Measurements from ENCODE around the gene KCNAB2.
"Not testable (repeated sequence)": the region's sequence is repeated elsewhere in the genome, so short reads cannot be mapped to it uniquely, and the experiment has no call there.

KCNAB2 gene

GRCh38 chr1:6010554-6010953, 35.1 kb upstream of the KCNAB2 start:
- no peak for DNase-seq

DNA sequence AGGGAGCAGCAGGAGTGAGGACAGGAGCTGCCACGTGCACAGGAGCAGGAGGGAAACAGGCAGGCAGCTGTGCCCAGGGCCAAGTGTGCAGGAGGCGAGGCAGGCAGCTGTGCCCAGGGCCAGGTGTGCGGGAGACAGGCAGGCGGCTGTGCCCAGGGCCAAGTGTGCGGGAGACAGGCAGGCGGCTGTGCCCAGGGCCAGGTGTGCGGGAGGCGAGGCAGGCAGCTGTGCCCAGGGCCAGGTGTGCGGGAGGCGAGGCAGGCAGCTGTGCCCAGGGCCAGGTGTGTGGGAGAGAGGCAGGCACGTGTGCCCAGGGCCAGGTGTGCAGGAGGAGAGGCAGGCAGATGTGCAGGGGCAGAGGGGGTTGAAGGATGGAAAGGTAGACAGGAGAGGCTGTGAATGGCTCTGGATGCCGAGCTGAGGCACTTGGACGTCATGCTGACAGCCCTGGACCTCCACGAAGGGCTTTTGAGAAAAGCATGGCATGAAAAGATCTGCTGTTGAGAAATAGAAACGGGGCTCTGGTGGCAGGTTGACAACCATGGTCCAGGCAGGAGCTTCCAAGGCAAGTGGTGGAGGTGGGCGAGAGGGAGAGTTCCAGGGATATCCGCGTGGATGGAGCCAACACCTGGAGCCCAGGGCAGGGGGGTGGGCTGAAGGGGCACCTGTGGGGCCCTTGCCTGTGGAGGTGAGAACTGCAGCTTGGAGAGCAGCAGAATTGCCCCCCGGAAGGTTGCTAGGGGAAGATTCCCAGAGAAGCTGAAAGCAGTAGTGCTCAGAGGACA, 34.3 kb upstream of the KCNAB2 start:
- peak; percentile 61 for DNase-seq

- no peak for DNase-seq
Measured at GRCh38 chr1:6011946-6012258, 33.8 kb upstream of the KCNAB2 start.

- no peak for DNase-seq
Measured at GRCh38 chr1:6012529-6013318, 33.0 kb upstream of the KCNAB2 start.

- no peak for DNase-seq
Measured at GRCh38 chr1:6013491-6013890, 32.2 kb upstream of the KCNAB2 start.

DNA sequence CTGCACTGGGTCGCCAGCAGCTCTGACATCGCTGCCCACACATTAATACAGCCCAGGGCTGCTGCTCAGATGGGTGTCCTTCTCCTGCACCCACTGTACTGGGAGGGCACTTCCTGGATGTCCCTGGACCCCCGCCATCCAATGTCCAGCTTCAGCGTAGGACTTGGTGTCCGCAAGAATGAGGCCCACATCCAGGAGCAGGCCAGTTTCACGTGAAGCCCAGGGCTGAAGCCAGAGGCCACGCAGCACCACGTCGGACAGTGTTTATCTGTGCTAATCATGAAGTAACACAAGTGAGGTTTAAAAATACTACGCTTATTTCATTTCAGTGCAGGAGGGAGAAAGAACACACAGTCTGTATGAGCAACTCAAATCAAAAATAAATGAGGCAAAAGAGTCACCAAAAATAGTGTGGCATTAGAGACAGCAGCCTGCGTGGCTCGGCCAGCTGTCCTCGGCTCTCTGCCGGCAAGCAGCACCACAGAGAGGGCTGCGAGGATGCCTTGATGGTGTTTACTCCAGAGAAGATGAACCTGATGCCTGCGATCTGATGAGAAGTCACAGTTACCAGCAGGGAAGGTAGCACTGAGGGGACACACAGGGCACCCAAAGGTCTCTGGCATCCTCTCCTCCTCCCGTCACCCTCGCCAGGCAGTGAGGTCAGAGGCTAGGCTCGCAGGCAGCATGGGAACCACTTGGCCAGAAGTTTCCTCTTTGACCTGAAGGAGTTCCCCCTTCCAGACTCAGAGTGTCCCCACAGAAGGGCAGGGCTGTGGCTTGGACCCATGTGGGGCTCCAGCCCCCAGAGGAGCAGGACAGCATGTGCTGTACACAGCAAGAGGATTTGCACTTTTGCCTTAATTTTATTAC, 31.3 kb upstream of the KCNAB2 start:
- no peak for DNase-seq

GRCh38 chr1:6016191-6016865, 29.4 kb upstream of the KCNAB2 start:
- no peak for DNase-seq

- DNase-seq: not testable (repeated sequence)
Measured at GRCh38 chr1:6017654-6018053, 28.0 kb upstream of the KCNAB2 start.

DNA sequence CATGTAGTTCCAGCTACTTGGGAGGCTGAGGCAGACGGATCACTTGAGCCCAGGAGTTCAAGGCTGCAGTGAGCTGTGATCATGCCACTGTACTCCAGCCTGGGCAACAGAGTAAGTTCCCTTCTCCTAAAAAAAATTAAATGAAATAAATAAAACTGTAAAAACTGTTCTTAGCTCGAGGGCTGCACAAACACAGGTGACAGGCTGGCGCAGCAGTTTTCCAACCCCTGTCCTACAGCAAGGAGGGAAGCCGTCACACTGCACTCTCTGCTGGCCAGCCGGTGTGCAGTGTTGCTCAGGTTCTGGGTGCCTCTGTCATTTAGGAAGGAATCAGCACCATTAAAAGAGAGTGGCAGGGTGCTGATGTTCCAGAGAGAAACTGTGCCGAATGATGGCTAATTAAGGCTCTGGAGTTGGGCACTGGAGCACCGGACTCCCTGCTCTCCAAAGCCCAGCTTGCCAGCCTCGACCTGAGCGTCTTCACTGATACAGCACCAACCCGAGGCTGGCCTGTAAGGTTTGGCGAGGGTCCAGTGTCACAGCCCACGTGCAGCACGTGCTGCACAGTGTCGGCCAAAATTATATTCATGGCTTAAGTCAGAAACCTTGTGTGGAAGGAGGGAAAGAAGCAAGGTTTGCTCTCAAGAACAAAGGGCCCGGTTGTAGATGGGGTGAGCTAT, 26.4 kb upstream of the KCNAB2 start:
- no peak for DNase-seq

GRCh38 chr1:6022193-6022592, 23.5 kb upstream of the KCNAB2 start:
- DNase-seq: no peak

DNA sequence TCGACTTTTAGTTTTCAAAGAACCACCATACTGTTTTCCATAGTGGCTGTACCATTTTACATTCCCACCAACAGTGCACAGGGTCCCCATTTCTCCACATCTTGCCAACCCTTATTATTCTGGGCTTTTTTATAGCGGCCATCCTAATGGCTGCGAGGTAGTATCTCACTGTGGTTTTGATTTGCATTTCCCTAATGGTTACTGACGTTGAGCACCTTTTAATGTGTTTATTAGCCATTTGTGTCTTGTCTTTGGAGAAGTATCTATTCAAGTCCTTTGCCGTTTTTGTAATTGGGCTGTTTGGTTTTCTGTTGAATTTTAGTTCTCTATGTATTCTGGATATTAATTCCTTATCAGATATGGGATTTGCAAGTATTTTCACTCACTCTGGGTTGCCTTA, 22.3 kb upstream of the KCNAB2 start:
- no peak for DNase-seq

- no peak for DNase-seq
Measured at GRCh38 chr1:6024376-6024775, 21.3 kb upstream of the KCNAB2 start.

GRCh38 chr1:6025269-6026094, 20.2 kb upstream of the KCNAB2 start:
- peak; percentile 27 for DNase-seq

DNA sequence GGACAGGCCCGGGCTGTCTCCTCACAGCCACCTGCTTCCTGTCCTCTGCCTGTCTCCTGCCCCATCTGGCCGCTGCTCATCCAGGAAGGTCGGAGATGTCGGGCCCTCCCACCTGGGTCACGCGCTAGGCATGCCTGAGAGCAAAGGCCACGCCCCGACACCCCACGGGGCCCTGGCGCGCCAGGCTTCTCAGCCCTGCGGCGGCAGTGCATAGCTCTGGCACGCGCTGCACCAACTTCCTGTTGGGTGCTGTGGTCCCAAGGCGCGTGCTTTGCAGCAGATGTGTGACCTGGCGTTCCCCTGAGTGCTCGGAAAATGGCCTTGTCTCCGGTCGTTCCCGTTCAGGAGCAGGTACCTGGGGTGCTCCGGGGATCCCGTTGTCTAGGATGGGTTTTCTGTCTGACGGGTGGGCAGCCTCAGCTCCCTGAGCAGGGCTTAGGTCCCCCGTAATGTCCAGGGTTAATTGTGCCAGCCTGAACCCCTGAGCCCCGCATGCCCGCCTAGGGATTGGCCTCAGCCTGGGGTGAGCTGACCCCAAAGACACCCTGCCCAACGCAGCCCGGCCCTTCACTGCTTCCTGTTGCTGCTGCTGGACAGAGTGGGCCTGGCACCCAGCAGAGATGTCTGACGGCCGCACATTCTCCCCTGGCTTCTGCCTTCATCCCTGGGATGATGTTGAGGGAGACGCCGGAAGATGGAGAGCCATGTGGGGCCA, 19.4 kb upstream of the KCNAB2 start:
- DNase-seq: peak; percentile 93

DNA sequence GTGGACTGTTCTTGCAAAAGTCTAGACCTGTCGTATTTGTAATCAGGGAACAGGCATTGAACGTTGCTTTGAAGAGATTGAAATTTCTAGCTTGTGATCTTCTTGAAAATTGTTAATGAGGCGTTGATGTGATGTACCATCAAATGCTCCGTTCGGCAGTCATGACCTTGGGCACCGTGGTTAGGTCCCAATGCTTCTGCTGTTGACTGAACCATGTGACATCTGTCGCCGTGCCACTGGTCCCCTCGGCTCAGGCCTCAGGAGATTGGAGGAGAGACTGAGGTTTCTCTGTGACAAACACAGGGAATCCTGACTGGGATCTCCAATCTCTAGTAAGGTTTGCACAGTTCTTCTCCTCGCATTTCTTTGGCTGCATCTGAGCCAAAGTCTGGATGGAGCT, 18.1 kb upstream of the KCNAB2 start:
- no peak for DNase-seq

DNA sequence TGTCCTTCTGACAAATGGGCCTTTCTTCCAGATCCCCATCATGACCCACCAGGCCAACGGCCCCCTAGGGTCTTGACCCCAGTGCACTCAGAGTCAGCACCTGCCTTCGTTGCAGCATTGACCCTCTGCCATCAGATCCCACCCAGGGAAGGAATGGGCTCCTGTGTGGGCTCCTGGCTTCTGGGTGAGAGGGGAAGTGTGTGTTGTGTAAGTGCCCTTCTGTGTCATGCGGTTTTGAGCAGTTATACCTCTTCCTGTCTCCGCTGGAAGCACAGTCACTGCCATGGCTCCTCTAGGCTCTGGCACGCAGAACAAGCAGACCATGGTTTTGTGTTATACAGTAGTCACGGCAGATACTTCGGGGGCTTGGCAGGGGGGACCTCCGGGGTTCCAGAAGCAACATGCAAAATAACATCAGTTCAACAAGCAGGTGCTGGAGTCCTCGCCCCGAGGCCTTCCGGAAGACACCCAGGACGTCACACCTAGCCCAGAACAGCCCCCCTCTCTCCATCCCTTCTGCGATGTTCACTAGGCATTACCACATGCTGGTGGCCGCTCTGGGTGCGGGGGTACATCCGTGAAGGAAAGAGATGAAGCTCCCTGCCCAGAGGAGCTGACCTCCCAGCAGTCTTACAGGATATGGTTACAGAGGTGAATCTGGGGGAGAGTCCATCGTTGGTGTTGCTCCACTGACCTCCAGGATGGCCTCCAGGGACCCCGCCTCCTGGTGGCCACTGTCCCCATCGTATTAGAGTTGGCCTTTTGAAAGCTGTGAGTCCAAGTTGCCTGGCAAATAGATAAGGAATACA, 17.4 kb upstream of the KCNAB2 start:
- DNase-seq: no peak

DNA sequence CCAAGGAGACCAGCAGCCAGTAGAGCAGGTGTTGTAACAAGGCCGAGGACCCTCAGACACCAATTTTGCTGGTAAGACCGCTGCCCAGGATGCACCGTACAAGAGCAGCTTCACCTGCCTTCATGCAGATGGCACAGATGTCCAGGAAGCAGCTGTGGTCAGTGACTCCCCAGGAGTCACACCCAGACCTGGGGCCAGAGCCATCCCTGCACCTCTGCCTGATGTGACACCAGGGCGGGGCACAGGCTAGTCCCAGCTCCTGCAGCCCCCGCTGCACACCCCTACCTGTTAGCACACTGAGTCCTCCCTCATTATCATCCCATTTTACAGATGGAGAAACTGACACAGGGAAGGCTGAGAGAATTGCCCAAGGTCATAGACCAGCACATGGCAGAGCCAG, 16.3 kb upstream of the KCNAB2 start:
- no peak for DNase-seq

DNA sequence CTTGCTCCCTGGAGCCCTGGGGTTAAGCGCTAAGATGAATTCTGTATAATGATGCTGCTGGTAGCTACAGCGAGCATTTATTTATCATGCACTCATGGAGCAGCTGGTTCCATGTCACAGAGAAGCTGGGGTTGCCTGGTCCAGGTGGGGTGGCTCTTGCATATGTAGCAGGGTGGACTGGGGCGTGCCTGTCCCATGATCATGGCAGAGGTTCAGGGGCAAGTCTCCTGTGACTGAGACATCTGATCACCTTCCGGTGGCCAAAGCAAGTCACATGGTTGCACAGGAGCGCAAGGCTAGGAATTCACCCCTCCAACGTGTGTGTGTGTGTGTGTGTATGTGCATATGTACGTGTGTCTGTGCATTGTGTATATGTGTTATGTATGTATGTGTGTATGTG, 15.6 kb upstream of the KCNAB2 start:
- DNase-seq: no peak

- no peak for DNase-seq
Measured at GRCh38 chr1:6030547-6031261, 15.0 kb upstream of the KCNAB2 start.

Data from DMS79 (cell line).